IMR-90 (cell line): Measurements from ENCODE around the gene FAM171A1. TPM values are rescaled to one million over a fixed set of nuclear protein-coding genes. Genes with fewer than 3 reads are reported as not detected.

Experiments used
- ATAC-seq: fragments of 200-7000 bp; cut with Tn5 transposase; 2 replicates; pipeline ENCODE4 v1.9.1; 2020; ENCODE audit warnings: low read depth, mild to moderate bottlenecking, moderate library complexity
- BruUV-seq: library from RNA; stranded (reverse); fragments of 400-500 nt; replicated peaks from 2 replicates; lab custom pipeline; 2021; lab: Mats Ljungman, UMichigan
- CTCF ChIA-PET: fragments of 300-600 bp; formaldehyde crosslinking; extraction: SDS; loops from one replicate; lab custom pipeline; 2021; ENCODE audit warnings: antibody characterized with exemption; lab: Yijun Ruan, JAX
- POLR2A ChIA-PET: fragments of 300-600 bp; sonication (Branson Sonifier 250); formaldehyde crosslinking; loops from one replicate; lab custom pipeline; 2022; ENCODE audit warnings: antibody characterized with exemption; ENCODE audit not compliant: unreplicated experiment; lab: Charles Lee
- DNase-seq: peaks from one replicate; pipeline ENCODE4 v3.0.0; 2013
- H2AFZ ChIP-seq: replicated peaks from 2 replicates; pipeline ENCODE3; 2013; ENCODE audit warnings: low read length, mild to moderate bottlenecking; ENCODE audit not compliant: poor library complexity
- H2AK5ac ChIP-seq: 2 replicates; pipeline ENCODE4 v1.6.1; 2013; ENCODE audit warnings: low read depth, low read length, inconsistent platforms
- H2AK9ac ChIP-seq: replicated peaks from 2 replicates; pipeline ENCODE3; 2013; ENCODE audit warnings: mild to moderate bottlenecking, low read depth, low read length, moderate library complexity; ENCODE audit not compliant: poor library complexity
- H2BK120ac ChIP-seq: 2 replicates; pipeline ENCODE4 v1.6.1; 2013; ENCODE audit warnings: low read depth, low read length, inconsistent platforms
- H2BK15ac ChIP-seq: 3 replicates; pipeline ENCODE4 v1.6.1; 2013; ENCODE audit warnings: low read depth, low read length, inconsistent platforms
- H2BK20ac ChIP-seq: 2 replicates; pipeline ENCODE4 v1.6.1; 2013; ENCODE audit warnings: low read depth, mild to moderate bottlenecking, inconsistent platforms, low read length, moderate library complexity
- H2BK5ac ChIP-seq: 2 replicates; pipeline ENCODE4 v1.6.1; 2013; ENCODE audit warnings: mild to moderate bottlenecking, low read depth, low read length, inconsistent platforms; ENCODE audit not compliant: poor library complexity, severe bottlenecking
- H3K14ac ChIP-seq: replicated peaks from 2 replicates; pipeline ENCODE4 v1.6.1; 2013; ENCODE audit warnings: low read depth, low read length, inconsistent platforms
- H3K18ac ChIP-seq: 2 replicates; pipeline ENCODE4 v1.6.1; 2013; ENCODE audit warnings: low read depth, low read length, control low read depth
- H3K23ac ChIP-seq: 2 replicates; pipeline ENCODE4 v1.6.1; 2013; ENCODE audit warnings: low read depth, low read length, inconsistent platforms
- H3K27ac ChIP-seq: 2 replicates; pipeline ENCODE4 v1.5.1; 2013; ENCODE audit warnings: mild to moderate bottlenecking, control low read depth, low read length; ENCODE audit not compliant: insufficient read depth
- H3K27me3 ChIP-seq: 2 replicates; pipeline ENCODE4 v1.6.1; 2013; ENCODE audit warnings: low read length; ENCODE audit not compliant: control insufficient read depth, insufficient read depth
- H3K36me3 ChIP-seq: 2 replicates; pipeline ENCODE4 v1.6.1; 2013; ENCODE audit warnings: low read length, mixed read lengths; ENCODE audit not compliant: control insufficient read depth, insufficient read depth
- H3K4ac ChIP-seq: 2 replicates; pipeline ENCODE4 v1.6.1; 2013; ENCODE audit warnings: low read depth, low read length, inconsistent platforms
- H3K4me1 ChIP-seq: 2 replicates; pipeline ENCODE4 v1.6.1; 2013; ENCODE audit warnings: low read length, mixed read lengths; ENCODE audit not compliant: control insufficient read depth, insufficient read depth
- H3K4me2 ChIP-seq: 2 replicates; pipeline ENCODE4 v1.6.1; 2013; ENCODE audit warnings: low read depth, mild to moderate bottlenecking, control low read depth, low read length, moderate library complexity
- H3K4me3 ChIP-seq: 2 replicates; pipeline ENCODE4 v1.5.1; 2013; ENCODE audit warnings: low read depth, mild to moderate bottlenecking, control low read depth, low read length, moderate library complexity; ENCODE audit not compliant: insufficient read depth
- H3K56ac ChIP-seq: 2 replicates; pipeline ENCODE4 v1.6.1; 2013; ENCODE audit warnings: low read length, inconsistent platforms; ENCODE audit not compliant: insufficient read depth; ENCODE audit errors: extremely low read depth
- H3K79me1 ChIP-seq, 2 experiments: 2 replicates each; pipeline ENCODE4 v1.6.1; 2013; ENCODE audit warnings: low read length in 2 of 2, inconsistent platforms in 1 of 2, low read depth in 1 of 2
- H3K9ac ChIP-seq: 2 replicates; pipeline ENCODE4 v1.6.1; 2013; ENCODE audit warnings: low read depth, low read length, control low read depth
- H3K9me1 ChIP-seq: 2 replicates; pipeline ENCODE4 v1.6.1; 2013; ENCODE audit warnings: low read length, inconsistent platforms; ENCODE audit not compliant: insufficient read depth
- H3K9me3 ChIP-seq: 2 replicates; pipeline ENCODE4 v1.6.1; 2013; ENCODE audit warnings: low read length; ENCODE audit not compliant: control insufficient read depth, insufficient read depth
- H4K20me1 ChIP-seq: 2 replicates; pipeline ENCODE4 v1.6.1; 2013; ENCODE audit warnings: low read length, inconsistent platforms; ENCODE audit not compliant: insufficient read depth
- H4K5ac ChIP-seq: 2 replicates; pipeline ENCODE4 v1.6.1; 2013; ENCODE audit warnings: mild to moderate bottlenecking, low read depth, low read length, control low read depth
- H4K8ac ChIP-seq, 2 experiments: 2 replicates each; pipeline ENCODE4 v1.6.1; 2013; ENCODE audit warnings: low read depth in 2 of 2, low read length in 2 of 2, control low read depth in 1 of 2, inconsistent platforms in 1 of 2
- H4K91ac ChIP-seq: 2 replicates; pipeline ENCODE4 v1.6.1; 2013; ENCODE audit warnings: low read depth, low read length, inconsistent platforms; ENCODE audit not compliant: insufficient read depth
- BHLHE40 ChIP-seq: fragments of 150-350 bp; IDR thresholded peaks from 2 replicates; pipeline ENCODE4 v1.6.1; 2016; ENCODE audit warnings: mild to moderate bottlenecking, low read depth, low read length
- CHD1 ChIP-seq: IDR thresholded peaks from 2 replicates; pipeline ENCODE4 v1.6.1; 2012; ENCODE audit warnings: low read depth, low read length, improper control_type of control experiment
- CTCF ChIP-seq: conservative IDR thresholded peaks from 2 replicates; pipeline ENCODE4 v1.5.1; 2012; ENCODE audit warnings: mild to moderate bottlenecking, low read depth, low read length, improper control_type of control experiment
- ELK1 ChIP-seq: fragments of 150-350 bp; IDR thresholded peaks from 2 replicates; pipeline ENCODE4 v1.6.1; 2016; ENCODE audit warnings: low read depth, mild to moderate bottlenecking, low read length, moderate library complexity, borderline replicate concordance
- FOS ChIP-seq: fragments of 150-350 bp; IDR thresholded peaks from 2 replicates; pipeline ENCODE4 v1.6.1; 2016; ENCODE audit warnings: low read depth, low read length
- MAFK ChIP-seq: IDR thresholded peaks from 2 replicates; pipeline ENCODE4 v1.6.1; 2012; ENCODE audit warnings: low read depth, low read length, improper control_type of control experiment
- MAZ ChIP-seq: IDR thresholded peaks from 2 replicates; pipeline ENCODE4 v1.6.1; 2012; ENCODE audit warnings: low read depth, mild to moderate bottlenecking, low read length, improper control_type of control experiment, moderate library complexity, borderline replicate concordance
- MXI1 ChIP-seq: IDR thresholded peaks from 2 replicates; pipeline ENCODE4 v1.6.1; 2012; ENCODE audit warnings: low read depth, mild to moderate bottlenecking, low read length, moderate library complexity, borderline replicate concordance
- NFE2L2 ChIP-seq: fragments of 150-350 bp; IDR thresholded peaks from 2 replicates; pipeline ENCODE4 v1.6.1; 2016; ENCODE audit warnings: low read depth, mild to moderate bottlenecking, low read length
- POLR2A ChIP-seq: IDR thresholded peaks from 2 replicates; pipeline ENCODE4 v1.6.1; 2012; ENCODE audit warnings: mild to moderate bottlenecking, low read depth, low read length
- RAD21 ChIP-seq: IDR thresholded peaks from 2 replicates; pipeline ENCODE4 v1.6.1; 2012; ENCODE audit warnings: low read length, improper control_type of control experiment
- RCOR1 ChIP-seq: IDR thresholded peaks from 2 replicates; pipeline ENCODE4 v1.6.1; 2012; ENCODE audit warnings: mild to moderate bottlenecking, low read length, improper control_type of control experiment; ENCODE audit not compliant: insufficient replicate concordance
- RFX5 ChIP-seq: IDR thresholded peaks from 2 replicates; pipeline ENCODE4 v1.8.0; 2012; ENCODE audit warnings: low read depth, mild to moderate bottlenecking, low read length, moderate library complexity
- SMC3 ChIP-seq: fragments of 150-350 bp; IDR thresholded peaks from 2 replicates; pipeline ENCODE4 v1.6.1; 2016; ENCODE audit warnings: low read depth, mild to moderate bottlenecking, antibody characterized with exemption, low read length, moderate library complexity
- USF2 ChIP-seq: fragments of 150-350 bp; IDR thresholded peaks from 2 replicates; pipeline ENCODE4 v1.6.1; 2017; ENCODE audit warnings: mild to moderate bottlenecking, antibody characterized with exemption, low read length, low read depth
- WGBS, 2 experiments: methylation state at CpG; one replicate each; pipeline versions ENCODE4 v1.1.5 to v1.1.7; 2013; ENCODE audit warnings: missing lambda C conversion rate in 2 of 2; ENCODE audit not compliant: insufficient read length in 1 of 2; ENCODE audit errors: extremely low coverage in 2 of 2; 5-methylcytosine and 5-hydroxymethylcytosine counted together
- dilution Hi-C: fragments of 300-500 bp; cut with HindIII; formaldehyde crosslinking; loops from one replicate; pipeline ENCODE4 v1.14.3; 2018; ENCODE audit warnings: low sequenced_read_pairs; ENCODE audit not compliant: unreplicated experiment
- in situ Hi-C: fragments of 300-500 bp; cut with MboI; formaldehyde crosslinking; loops from 3 replicates; pipeline ENCODE4 v1.14.3; 2019; ENCODE audit warnings: low sequenced_read_pairs, inconsistent platforms, mixed read lengths
- intact Hi-C: fragments of 100-400 bp; cut with micrococcal nuclease; formaldehyde crosslinking; loops from 2 replicates; pipeline ENCODE4 v1.10.0; 2022
- polyA plus RNA-seq, 3 experiments: library from polyadenylated mRNA; depleted of rRNA; stranded (reverse); fragments of >200 nt; gene quantifications; 2 replicates each; pipeline ENCODE4 v1.2.3, GENCODE V29; 2012; ENCODE audit warnings: low replicate concordance in 1 of 3
- total RNA-seq: library from RNA; depleted of rRNA; stranded (reverse); fragments of >200 nt; gene quantifications from 2 replicates; pipeline ENCODE4 v1.2.3, GENCODE V29; 2012

The FAM171A1 gene
- total and polyA plus RNA-seq, 2 of the 4 experiments (the other 2 are of a cell fraction): 20.3 to 30.6 TPM

GRCh38 chr10:15310776-15311568 is 60.1 kb downstream of the FAM171A1 start:
- H3K27me3 ChIP-seq: no peaks in the 10 kb centered on the region
- H3K79me1 ChIP-seq: peaks cover 5 to 17% of the 10 kb centered on the region in 2 experiments; a peak in 2 of 4 replicates
- no peak for ATAC-seq
- H4K91ac ChIP-seq: no peak overlapping the region
- H2BK15ac ChIP-seq: no peak overlapping the region
- H2BK120ac ChIP-seq: no peak overlapping the region
- DNase-seq: no peak
- H3K4me3 ChIP-seq: no peak overlapping the region
- WGBS, 2 experiments: no CpG with 5 or more reads among the region's 5 CpGs
- H2AFZ ChIP-seq: no peak overlapping the region
- CTCF ChIA-PET: interaction anchor here (0.6 kb wide), 1 partner anchor 56 kb away, joined by 7 read pairs; no protein-coding TSS in a partner anchor
- no peak overlapping the region for H3K14ac ChIP-seq
- no peaks in the 10 kb centered on the region for H3K9me3 ChIP-seq
- BruUV-seq: no TSS peak
- no peak overlapping the region for H3K4ac ChIP-seq
- peaks cover 2% of the 10 kb centered on the region; the same call in 1 of the 2 replicates for H4K20me1 ChIP-seq
- no peak overlapping the region for H2BK5ac ChIP-seq
- no peak overlapping the region for H3K4me2 ChIP-seq
- H2BK20ac ChIP-seq: no peak overlapping the region
- H3K23ac ChIP-seq: no peak overlapping the region
- no peak overlapping the region for H4K8ac ChIP-seq
- no peak overlapping the region for H3K18ac ChIP-seq
- peaks cover 6% of the 10 kb centered on the region for H3K4me1 ChIP-seq
- peaks cover 5% of the 10 kb centered on the region; the same call in 1 of the 2 replicates for H3K9me1 ChIP-seq
- H4K5ac ChIP-seq: no peak overlapping the region
- no peaks in the 10 kb centered on the region for H3K36me3 ChIP-seq
- H2AK9ac ChIP-seq: no peak overlapping the region
- H3K56ac ChIP-seq: no peak overlapping the region
- dilution Hi-C loops: no loop called here
- intact Hi-C loops: no loop called here
- no peak overlapping the region for H3K9ac ChIP-seq
- POLR2A ChIA-PET: no interaction called here
- in situ Hi-C loops: no loop called here
- H3K27ac ChIP-seq: no peak overlapping the region
- H2AK5ac ChIP-seq: no peak overlapping the region
- TF ChIP-seq RFX5 (no peak), ELK1 (no peak), MAZ (no peak), CHD1 (no peak), POLR2A (no peak), RAD21 (no peak), BHLHE40 (no peak), SMC3 (no peak), USF2 (no peak), NFE2L2 (no peak), RCOR1 (no peak), MAFK (no peak), MXI1 (no peak), FOS (no peak), CTCF (no peak)
